MM.1S (cell line): Measurements from ENCODE around the gene NCS1.

Experiments used
- DNase-seq: peaks from one replicate; pipeline ENCODE4 v3.0.0-alpha.2; 2015
- H2AFZ ChIP-seq: fragments of 300-600 bp; sonication (generic); 2 replicates; pipeline ENCODE4 v1.6.0; 2016; ENCODE audit warnings: antibody characterized with exemption, low read length
- H3F3A ChIP-seq: fragments of 300-600 bp; sonication (generic); 2 replicates; pipeline ENCODE4 v1.6.1; 2016; ENCODE audit warnings: mild to moderate bottlenecking, antibody characterized with exemption, low read length, moderate library complexity, mixed read lengths; ENCODE audit not compliant: insufficient read depth
- H3K27ac ChIP-seq: fragments of 300-600 bp; sonication (generic); 2 replicates; pipeline ENCODE4 v1.5.1; 2016; ENCODE audit warnings: mild to moderate bottlenecking, low read length
- H3K27me3 ChIP-seq: fragments of 300-600 bp; sonication (generic); replicated peaks from 2 replicates; pipeline ENCODE4 v1.6.0; 2016; ENCODE audit warnings: low read length; ENCODE audit not compliant: insufficient read depth
- H3K36me3 ChIP-seq: fragments of 300-600 bp; sonication (generic); replicated peaks from 2 replicates; pipeline ENCODE4 v1.6.1; 2016; ENCODE audit warnings: mild to moderate bottlenecking, low read length, mixed read lengths; ENCODE audit not compliant: insufficient read depth
- H3K4me1 ChIP-seq: fragments of 300-600 bp; sonication (generic); 2 replicates; pipeline ENCODE4 v1.6.1; 2016; ENCODE audit warnings: low read length, mixed read lengths
- H3K4me2 ChIP-seq: fragments of 300-600 bp; sonication (generic); 2 replicates; pipeline ENCODE4 v1.6.0; 2016; ENCODE audit warnings: low read depth, low read length
- H3K4me3 ChIP-seq: fragments of 300-600 bp; sonication (generic); 2 replicates; pipeline ENCODE4 v1.5.1; 2016; ENCODE audit warnings: low read length, mixed read lengths
- H3K79me2 ChIP-seq: fragments of 300-600 bp; sonication (generic); 2 replicates; pipeline ENCODE4 v1.6.1; 2016; ENCODE audit warnings: mixed run types, low read length, mixed read lengths
- H3K9ac ChIP-seq: fragments of 300-600 bp; sonication (generic); 2 replicates; pipeline ENCODE4 v1.6.1; 2016; ENCODE audit warnings: low read length, mixed read lengths
- H3K9me2 ChIP-seq: fragments of 300-600 bp; sonication (generic); replicated peaks from 2 replicates; pipeline ENCODE4 v1.6.1; 2016; ENCODE audit warnings: mild to moderate bottlenecking, low read length, mixed read lengths; ENCODE audit not compliant: insufficient read depth
- H3K9me3 ChIP-seq: fragments of 300-600 bp; sonication (generic); replicated peaks from 2 replicates; pipeline ENCODE4 v1.6.1; 2016; ENCODE audit warnings: mild to moderate bottlenecking, low read length, mixed read lengths; ENCODE audit not compliant: insufficient read depth
- H4K20me1 ChIP-seq: fragments of 300-600 bp; sonication (generic); 2 replicates; pipeline ENCODE4 v1.6.1; 2016; ENCODE audit warnings: mild to moderate bottlenecking, low read length, moderate library complexity, mixed read lengths; ENCODE audit not compliant: insufficient read depth
- EZH2 ChIP-seq: fragments of 300-600 bp; sonication (generic); optimal IDR thresholded peaks from 2 replicates; pipeline ENCODE3; 2017; ENCODE audit warnings: low read depth, mild to moderate bottlenecking, antibody characterized with exemption, low read length, mixed read lengths
- EZH2phosphoT487 ChIP-seq: fragments of 300-600 bp; sonication (generic); IDR thresholded peaks from 2 replicates; pipeline ENCODE4 v1.6.1; 2018; ENCODE audit warnings: antibody characterized with exemption, low read length
- TF ChIP-seq, protein P1 (sequence below): fragments of 300-600 bp; sonication (generic); IDR thresholded peaks from 2 replicates; pipeline ENCODE4 v1.5.1; 2016; ENCODE audit warnings: antibody characterized with exemption, low read length, mixed read lengths

The NCS1 gene

DNA sequence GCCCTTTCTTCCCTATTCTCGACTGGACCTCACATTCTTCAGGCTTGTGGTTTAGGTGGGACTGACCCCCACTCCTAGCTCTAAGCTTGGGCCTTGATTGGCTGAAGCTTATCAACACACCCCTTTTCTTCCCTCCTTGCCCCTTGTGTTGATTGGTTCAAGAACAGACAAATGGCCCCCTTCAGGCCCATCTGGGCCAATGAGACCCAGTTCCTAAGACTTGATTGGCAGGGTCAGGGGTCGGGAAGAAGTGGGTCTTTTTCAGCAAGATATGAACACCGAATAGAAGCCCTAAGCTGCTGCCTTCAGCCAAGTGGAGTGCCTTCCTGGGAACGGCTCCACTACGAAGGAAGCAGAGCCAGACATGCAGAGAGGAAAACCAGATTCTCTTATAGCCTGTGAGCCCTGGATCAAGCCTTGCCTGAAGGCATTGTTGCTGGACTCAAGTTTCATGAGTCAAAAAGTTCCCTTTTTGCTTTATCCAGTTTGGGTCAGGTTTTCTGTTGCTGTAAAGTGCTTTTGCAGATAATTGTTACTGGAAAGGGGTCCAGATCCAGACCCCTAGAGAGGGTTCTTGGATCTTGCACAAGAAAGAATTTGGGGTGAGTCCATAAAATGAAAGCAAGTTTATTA, 22.4 kb upstream of the NCS1 start:
- Histone ChIP-seq H3K27ac (no peak overlapping the region), H3K4me2 (no peak overlapping the region), H3K79me2 (no peaks in the 10 kb centered on the region), H4K20me1 (no peaks in the 10 kb centered on the region), H3K9ac (no peak overlapping the region), H3K9me3 (no peaks in the 10 kb centered on the region), H3K9me2 (no peaks in the 10 kb centered on the region), H3K27me3 (peaks cover 69% of the 10 kb centered on the region), H3F3A (no peaks in the 10 kb centered on the region), H3K4me1 (no peaks in the 10 kb centered on the region), H3K4me3 (no peak overlapping the region), H3K36me3 (no peaks in the 10 kb centered on the region), H2AFZ (no peak overlapping the region)
- TF ChIP-seq, protein P1, sequence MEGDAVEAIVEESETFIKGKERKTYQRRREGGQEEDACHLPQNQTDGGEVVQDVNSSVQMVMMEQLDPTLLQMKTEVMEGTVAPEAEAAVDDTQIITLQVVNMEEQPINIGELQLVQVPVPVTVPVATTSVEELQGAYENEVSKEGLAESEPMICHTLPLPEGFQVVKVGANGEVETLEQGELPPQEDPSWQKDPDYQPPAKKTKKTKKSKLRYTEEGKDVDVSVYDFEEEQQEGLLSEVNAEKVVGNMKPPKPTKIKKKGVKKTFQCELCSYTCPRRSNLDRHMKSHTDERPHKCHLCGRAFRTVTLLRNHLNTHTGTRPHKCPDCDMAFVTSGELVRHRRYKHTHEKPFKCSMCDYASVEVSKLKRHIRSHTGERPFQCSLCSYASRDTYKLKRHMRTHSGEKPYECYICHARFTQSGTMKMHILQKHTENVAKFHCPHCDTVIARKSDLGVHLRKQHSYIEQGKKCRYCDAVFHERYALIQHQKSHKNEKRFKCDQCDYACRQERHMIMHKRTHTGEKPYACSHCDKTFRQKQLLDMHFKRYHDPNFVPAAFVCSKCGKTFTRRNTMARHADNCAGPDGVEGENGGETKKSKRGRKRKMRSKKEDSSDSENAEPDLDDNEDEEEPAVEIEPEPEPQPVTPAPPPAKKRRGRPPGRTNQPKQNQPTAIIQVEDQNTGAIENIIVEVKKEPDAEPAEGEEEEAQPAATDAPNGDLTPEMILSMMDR = no peak
- TF ChIP-seq EZH2phosphoT487 (no peak), EZH2 (no peak)
- no peak for DNase-seq

DNA sequence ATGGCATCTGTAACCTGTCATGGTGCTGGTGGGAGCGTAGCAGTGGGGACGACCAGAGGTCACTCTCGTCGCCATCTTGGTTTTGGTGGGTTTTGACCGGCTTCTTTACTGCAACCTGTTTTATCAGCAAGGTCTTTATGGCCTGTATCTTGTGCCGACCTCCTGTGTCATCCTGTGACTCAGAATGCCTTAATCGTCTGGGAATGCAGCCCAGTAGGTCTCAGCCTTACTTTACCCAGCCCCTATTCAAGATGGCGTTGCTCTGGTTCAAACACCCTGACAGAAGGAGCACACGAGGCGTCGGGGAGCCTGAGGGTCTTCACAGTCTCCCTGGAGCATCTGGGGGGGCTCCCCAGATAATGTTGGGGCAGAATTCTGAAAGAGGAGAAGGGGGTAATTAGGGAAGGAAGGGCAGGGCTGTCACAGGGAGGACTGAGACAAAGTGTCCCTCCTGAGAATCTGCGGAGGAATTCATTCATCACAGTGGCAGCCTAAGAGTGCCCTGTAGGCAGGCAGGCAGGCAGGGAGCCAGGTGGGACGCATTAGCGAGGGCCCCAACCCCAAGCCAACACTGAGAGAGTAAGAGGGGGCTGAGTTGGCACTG, 21.3 kb upstream of the NCS1 start:
- Histone ChIP-seq H3K4me3 (no peak overlapping the region), H4K20me1 (no peaks in the 10 kb centered on the region), H3K79me2 (no peaks in the 10 kb centered on the region), H3K4me1 (no peaks in the 10 kb centered on the region), H3K27ac (no peak overlapping the region), H3K4me2 (no peak overlapping the region), H3K9me2 (no peaks in the 10 kb centered on the region), H3K9me3 (no peaks in the 10 kb centered on the region), H3K27me3 (peaks cover 70% of the 10 kb centered on the region), H3K9ac (no peak overlapping the region), H2AFZ (no peak overlapping the region), H3K36me3 (no peaks in the 10 kb centered on the region), H3F3A (no peaks in the 10 kb centered on the region)
- DNase-seq = no peak
- TF ChIP-seq, protein P1 = no peak
- TF ChIP-seq EZH2phosphoT487 (no peak), EZH2 (no peak)

DNA sequence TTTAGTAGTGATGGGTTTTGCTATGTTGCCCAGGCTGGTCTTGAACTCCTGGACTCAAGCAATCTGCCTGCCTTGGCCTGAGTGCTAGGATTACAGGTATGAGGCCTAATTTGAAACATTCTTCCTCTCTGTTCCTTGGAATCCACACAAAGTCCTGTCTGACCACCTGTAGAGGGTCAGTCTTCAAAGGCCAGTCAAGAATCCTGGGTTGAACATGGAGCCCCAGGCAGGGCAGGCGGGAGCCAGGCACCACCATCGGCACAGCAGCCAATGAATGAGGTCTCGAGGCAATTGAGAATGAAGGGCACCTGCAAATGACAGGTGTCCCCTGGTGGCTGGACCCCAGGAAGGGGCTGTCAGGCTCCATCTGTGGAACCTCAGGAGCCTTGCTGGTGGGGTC, 17.4 kb upstream of the NCS1 start:
- no peak overlapping the region for H2AFZ ChIP-seq
- no peaks in the 10 kb centered on the region for H3K4me1 ChIP-seq
- TF ChIP-seq EZH2phosphoT487 (no peak), EZH2 (no peak)
- TF ChIP-seq, protein P1 = no peak
- peaks cover 82% of the 10 kb centered on the region for H3K27me3 ChIP-seq
- no peak for DNase-seq
- no peak overlapping the region for H3K9ac ChIP-seq
- no peak overlapping the region for H3K4me3 ChIP-seq
- no peaks in the 10 kb centered on the region for H3K36me3 ChIP-seq
- H3F3A ChIP-seq = no peaks in the 10 kb centered on the region
- no peak overlapping the region for H3K27ac ChIP-seq
- H3K79me2 ChIP-seq = no peaks in the 10 kb centered on the region
- no peaks in the 10 kb centered on the region for H3K9me3 ChIP-seq
- H3K9me2 ChIP-seq = no peaks in the 10 kb centered on the region
- H3K4me2 ChIP-seq = no peak overlapping the region
- H4K20me1 ChIP-seq = no peaks in the 10 kb centered on the region
